Activated B cell treated with CpG ODN at 0.5 μM for 24 hours (primary cell): ENCODE measurements around the gene PLEKHA6. TPM values are rescaled to one million over a fixed set of nuclear protein-coding genes. Genes with fewer than 3 reads are reported as not detected.

Experiments
- ATAC-seq: fragments of 200-7000 bp; cut with Tn5 transposase; one replicate; pipeline ENCODE4 v1.10.0; 2021; ENCODE audit warnings: low read depth, mild to moderate bottlenecking, moderate library complexity
- CTCF ChIA-PET: fragments of 350-600 bp; sonication (Branson Sonifier 250); formaldehyde crosslinking; loops from one replicate; lab custom pipeline; 2021; ENCODE audit warnings: antibody characterized with exemption; lab: Charles Lee
- POLR2A ChIA-PET: fragments of 350-600 bp; sonication (Branson Sonifier 250); formaldehyde crosslinking; loops from one replicate; lab custom pipeline; 2021; ENCODE audit warnings: antibody characterized with exemption; lab: Charles Lee
- DNase-seq: peaks from one replicate; pipeline ENCODE4 v3.0.0; 2022
- H3K27ac Mint-ChIP-seq: one replicate; pipeline ENCODE4 v1.8.0; 2020; ENCODE audit warnings: mixed read lengths
- H3K27me3 Mint-ChIP-seq: one replicate; pipeline ENCODE4 v1.8.0; 2021; ENCODE audit warnings: mixed read lengths
- H3K36me3 Mint-ChIP-seq: one replicate; pipeline ENCODE4 v1.8.0; 2021; ENCODE audit warnings: low read depth, mixed read lengths
- H3K4me1 Mint-ChIP-seq: one replicate; pipeline ENCODE4 v1.8.0; 2021; ENCODE audit warnings: mixed read lengths
- H3K4me3 Mint-ChIP-seq: one replicate; pipeline ENCODE4 v1.8.0; 2020; ENCODE audit warnings: mild to moderate bottlenecking, mixed read lengths
- H3K9me3 Mint-ChIP-seq: one replicate; pipeline ENCODE4 v1.8.0; 2020; ENCODE audit warnings: mixed read lengths
- intact Hi-C: fragments of 100-400 bp; cut with micrococcal nuclease; formaldehyde crosslinking; loops from one replicate; pipeline ENCODE4 v1.15.1; 2024
- total RNA-seq: library from RNA; stranded (reverse); gene quantifications from 2 replicates; pipeline ENCODE4 v1.2.3, GENCODE V29; 2022
- TF ChIP-seq, protein P1 (sequence below): fragments of 200-600 bp; IDR thresholded peaks from one replicate; pipeline ENCODE4 v1.8.0; 2022; ENCODE audit warnings: antibody characterized with exemption, mild to moderate bottlenecking

Gene PLEKHA6
- total RNA-seq, 1 donor from 2014 or later = 0.62 TPM

DNA sequence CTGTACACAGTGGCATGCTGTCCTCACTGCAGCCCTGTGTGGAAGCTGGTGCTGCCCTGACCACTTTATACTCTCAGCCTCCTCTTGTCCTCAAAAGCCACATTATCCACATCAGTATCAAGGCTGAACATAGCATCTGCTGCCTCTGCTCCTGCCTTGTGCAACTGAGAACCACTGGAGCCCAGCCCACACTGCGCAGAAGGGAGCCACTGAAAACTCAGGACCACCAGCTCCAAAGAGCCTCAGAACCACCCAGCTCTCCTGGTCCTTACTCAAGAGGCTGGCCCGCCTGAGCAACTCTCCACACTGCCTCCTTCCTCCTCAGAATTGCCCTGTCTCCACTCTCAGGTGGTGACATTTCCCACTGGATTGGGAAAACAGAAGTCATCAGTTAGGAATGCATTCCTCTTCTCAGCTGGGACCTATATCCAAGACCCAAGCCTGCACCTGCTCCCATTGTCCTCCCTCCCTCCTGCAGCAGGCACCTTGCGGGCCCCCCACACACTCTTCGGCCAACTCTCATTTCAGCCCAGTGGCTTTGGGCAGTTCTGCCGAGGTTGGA, 156.4 kb downstream of the PLEKHA6 start:
- Mint-ChIP-seq H3K4me3 (no peak overlapping the region), H3K9me3 (no peaks in the 10 kb centered on the region), H3K27ac (no peak overlapping the region), H3K27me3 (peaks cover 30% of the 10 kb centered on the region), H3K4me1 (no peaks in the 10 kb centered on the region), H3K36me3 (no peaks in the 10 kb centered on the region)
- intact Hi-C loops = no loop called here
- POLR2A ChIA-PET = no interaction called here
- CTCF ChIA-PET = no interaction called here
- no peak for ATAC-seq
- no peak for DNase-seq
- TF ChIP-seq, protein P1, sequence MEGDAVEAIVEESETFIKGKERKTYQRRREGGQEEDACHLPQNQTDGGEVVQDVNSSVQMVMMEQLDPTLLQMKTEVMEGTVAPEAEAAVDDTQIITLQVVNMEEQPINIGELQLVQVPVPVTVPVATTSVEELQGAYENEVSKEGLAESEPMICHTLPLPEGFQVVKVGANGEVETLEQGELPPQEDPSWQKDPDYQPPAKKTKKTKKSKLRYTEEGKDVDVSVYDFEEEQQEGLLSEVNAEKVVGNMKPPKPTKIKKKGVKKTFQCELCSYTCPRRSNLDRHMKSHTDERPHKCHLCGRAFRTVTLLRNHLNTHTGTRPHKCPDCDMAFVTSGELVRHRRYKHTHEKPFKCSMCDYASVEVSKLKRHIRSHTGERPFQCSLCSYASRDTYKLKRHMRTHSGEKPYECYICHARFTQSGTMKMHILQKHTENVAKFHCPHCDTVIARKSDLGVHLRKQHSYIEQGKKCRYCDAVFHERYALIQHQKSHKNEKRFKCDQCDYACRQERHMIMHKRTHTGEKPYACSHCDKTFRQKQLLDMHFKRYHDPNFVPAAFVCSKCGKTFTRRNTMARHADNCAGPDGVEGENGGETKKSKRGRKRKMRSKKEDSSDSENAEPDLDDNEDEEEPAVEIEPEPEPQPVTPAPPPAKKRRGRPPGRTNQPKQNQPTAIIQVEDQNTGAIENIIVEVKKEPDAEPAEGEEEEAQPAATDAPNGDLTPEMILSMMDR = no peak

DNA sequence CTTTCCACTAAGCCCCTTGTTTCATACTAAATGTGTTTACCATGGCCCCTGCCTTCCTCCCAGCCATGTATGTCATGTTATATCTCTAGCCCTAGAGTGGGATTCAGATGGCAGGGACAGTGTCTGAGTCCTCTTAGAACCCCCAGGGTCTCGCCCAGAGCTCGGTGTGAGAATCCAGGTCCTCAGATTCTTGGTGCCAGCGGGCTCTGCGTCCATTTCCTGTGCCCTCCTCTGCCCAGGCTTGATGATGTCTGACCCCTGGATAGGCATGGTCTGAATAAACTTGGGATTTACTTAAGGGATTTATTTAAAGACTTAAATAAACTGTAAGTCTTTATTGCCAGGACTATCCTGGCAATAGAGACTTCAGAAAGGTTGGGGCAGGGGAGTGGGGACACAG, 157.2 kb downstream of the PLEKHA6 start:
- peaks cover 28% of the 10 kb centered on the region for H3K27me3 Mint-ChIP-seq

DNA sequence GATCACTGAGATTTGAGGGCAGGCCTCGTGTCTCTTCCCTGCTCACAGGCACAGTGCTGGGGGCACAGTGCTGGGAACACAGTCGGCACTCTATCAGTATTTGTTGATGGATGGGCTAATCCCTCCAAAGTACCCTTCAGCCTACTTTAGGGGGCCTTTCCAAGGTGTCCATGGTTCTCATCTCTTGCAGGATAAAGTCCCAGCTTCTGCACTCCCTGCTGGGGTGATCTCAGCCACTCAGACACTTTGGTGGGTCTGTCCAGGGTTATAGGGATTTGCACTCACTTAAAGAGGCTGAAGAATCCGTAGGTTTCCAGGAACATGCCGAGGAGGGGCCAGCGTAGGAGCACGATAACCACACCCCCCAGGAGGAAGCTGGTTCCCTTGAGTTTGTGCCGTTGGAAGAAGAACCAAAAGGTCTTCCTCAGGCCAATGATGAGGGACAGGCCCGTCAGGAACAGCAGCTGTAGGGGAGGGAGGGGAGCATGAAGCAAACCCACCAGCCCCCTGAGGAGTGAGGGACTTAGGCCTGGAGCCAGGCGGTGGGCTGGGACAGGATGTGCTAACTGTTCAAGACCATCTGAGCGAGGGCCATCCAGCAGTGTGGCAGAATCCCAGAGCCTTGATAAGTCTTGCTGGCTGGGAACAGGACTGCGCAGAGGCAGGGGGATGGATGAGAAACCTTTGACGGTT, 158.2 kb downstream of the PLEKHA6 start:
- ATAC-seq (no peak), DNase-seq (no peak)
- Mint-ChIP-seq H3K9me3 (no peaks in the 10 kb centered on the region), H3K4me1 (no peaks in the 10 kb centered on the region), H3K36me3 (no peaks in the 10 kb centered on the region), H3K27ac (no peak overlapping the region), H3K4me3 (no peak overlapping the region), H3K27me3 (peaks cover 23% of the 10 kb centered on the region)
- CTCF ChIA-PET = interaction anchor here (0.5 kb wide), 1 partner anchor 670 kb away, joined by 3 read pairs; no protein-coding TSS in a partner anchor
- POLR2A ChIA-PET = no interaction called here
- intact Hi-C loops = no loop called here
- TF ChIP-seq, protein P1 = no peak

More for the DNA sequence above, 157.2 kb downstream of the PLEKHA6 start:
- ATAC-seq (no peak), DNase-seq (no peak)
- Mint-ChIP-seq H3K9me3 (no peaks in the 10 kb centered on the region), H3K4me3 (no peak overlapping the region), H3K36me3 (no peaks in the 10 kb centered on the region), H3K27ac (no peak overlapping the region), H3K4me1 (no peaks in the 10 kb centered on the region)
- CTCF ChIA-PET = no interaction called here
- TF ChIP-seq, protein P1 = no peak
- POLR2A ChIA-PET = no interaction called here
- intact Hi-C loops = no loop called here

DNA sequence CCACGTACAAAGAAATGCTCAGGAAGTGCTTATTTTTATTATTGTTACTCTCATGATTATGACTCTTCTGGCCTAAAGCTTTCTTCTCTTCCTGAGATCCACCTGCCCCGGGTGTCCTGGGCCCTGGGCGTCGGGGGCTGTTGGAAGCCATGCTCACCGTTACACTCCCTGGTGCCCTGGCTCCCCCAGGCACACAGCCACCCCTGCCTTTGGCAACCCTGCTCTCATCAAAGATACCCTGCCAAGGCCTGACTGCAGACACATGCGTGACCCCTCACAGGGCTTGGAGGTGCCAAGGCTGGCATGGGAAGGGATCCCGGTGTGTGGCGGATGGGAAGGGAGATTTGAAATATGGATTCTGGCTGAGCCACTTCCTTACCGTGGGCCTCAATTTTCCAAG, 160.2 kb downstream of the PLEKHA6 start:
- Mint-ChIP-seq H3K9me3 (no peaks in the 10 kb centered on the region), H3K36me3 (no peaks in the 10 kb centered on the region), H3K27me3 (peaks cover 15% of the 10 kb centered on the region), H3K4me1 (no peaks in the 10 kb centered on the region), H3K4me3 (no peak overlapping the region), H3K27ac (no peak overlapping the region)
- TF ChIP-seq, protein P1 = no peak
- DNase-seq = no peak
- ATAC-seq = no peak
- intact Hi-C loops = no loop called here
- POLR2A ChIA-PET = no interaction called here
- CTCF ChIA-PET = no interaction called here
